ENCODE measurements around the gene DGKD. TPM values are rescaled to one million over a fixed set of nuclear protein-coding genes. Genes with fewer than 3 reads are reported as not detected.

DGKD gene
- total RNA-seq, 1 donor, result 16.0 TPM

GRCh38 chr2:233473386-233473791, 119.1 kb downstream of the DGKD start:
- TF ChIP-seq, protein P1, sequence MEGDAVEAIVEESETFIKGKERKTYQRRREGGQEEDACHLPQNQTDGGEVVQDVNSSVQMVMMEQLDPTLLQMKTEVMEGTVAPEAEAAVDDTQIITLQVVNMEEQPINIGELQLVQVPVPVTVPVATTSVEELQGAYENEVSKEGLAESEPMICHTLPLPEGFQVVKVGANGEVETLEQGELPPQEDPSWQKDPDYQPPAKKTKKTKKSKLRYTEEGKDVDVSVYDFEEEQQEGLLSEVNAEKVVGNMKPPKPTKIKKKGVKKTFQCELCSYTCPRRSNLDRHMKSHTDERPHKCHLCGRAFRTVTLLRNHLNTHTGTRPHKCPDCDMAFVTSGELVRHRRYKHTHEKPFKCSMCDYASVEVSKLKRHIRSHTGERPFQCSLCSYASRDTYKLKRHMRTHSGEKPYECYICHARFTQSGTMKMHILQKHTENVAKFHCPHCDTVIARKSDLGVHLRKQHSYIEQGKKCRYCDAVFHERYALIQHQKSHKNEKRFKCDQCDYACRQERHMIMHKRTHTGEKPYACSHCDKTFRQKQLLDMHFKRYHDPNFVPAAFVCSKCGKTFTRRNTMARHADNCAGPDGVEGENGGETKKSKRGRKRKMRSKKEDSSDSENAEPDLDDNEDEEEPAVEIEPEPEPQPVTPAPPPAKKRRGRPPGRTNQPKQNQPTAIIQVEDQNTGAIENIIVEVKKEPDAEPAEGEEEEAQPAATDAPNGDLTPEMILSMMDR (IDR thresholded peaks at IDR 0.05; ENCODE audit: insufficient read depth, low read depth, low read length), result no peak
- no peak for DNase-seq (ENCODE audit: low read depth)
- no peak overlapping the region for H3K4me3 ChIP-seq (ENCODE audit: low read depth, low read length)

- TF ChIP-seq, protein P1 (IDR thresholded peaks at IDR 0.05; ENCODE audit: insufficient read depth, low read depth, low read length), result no peak
- DNase-seq (ENCODE audit: low read depth), result no peak
- no peak overlapping the region for H3K4me3 ChIP-seq (ENCODE audit: low read depth, low read length)
Measured at GRCh38 chr2:233473878-233474277, 119.6 kb downstream of the DGKD start.

DNA sequence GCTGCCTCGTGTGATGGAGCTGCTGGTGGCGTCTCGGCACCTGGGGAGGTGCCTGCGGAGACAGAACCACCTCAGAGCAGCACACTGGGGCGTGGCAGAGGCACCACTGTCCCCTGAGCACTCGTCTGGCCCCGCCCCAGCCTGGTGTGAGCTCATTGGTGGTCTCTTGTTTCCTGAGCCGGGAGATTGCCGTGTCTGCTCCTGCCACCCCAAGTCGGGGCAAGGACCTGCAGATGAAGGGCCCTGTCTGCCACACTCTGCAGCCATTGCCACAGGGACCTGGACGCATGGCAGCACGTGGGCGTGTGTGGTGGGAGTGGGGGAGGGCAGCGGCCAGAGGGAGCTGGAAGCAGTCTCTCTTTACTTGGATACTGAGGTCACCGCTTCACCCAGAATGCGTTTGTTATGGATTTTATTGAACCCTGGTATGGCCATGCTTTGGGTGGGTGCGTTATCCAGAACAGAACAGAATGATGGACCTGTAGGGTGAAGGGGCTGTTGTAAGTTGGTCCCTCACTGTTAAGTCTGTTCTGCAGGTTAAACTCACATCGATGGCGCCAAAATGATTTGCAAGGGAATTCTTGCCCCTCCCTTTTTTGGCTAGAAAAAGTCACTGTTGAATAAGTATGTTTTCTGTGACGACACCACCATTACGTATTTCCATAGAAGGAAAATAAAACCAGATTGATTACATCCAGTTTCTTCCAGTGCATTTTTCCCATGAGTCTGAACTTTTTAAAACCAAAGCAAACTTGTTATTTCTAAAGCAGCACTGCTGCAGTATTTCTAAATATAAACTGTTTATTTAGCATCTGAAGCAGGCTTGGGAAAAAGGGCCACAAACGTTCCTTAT, 120.2 kb downstream of the DGKD start:
- TF ChIP-seq, protein P1 (IDR thresholded peaks at IDR 0.05; ENCODE audit: insufficient read depth, low read depth, low read length), result no peak
- no peak overlapping the region for H3K4me3 ChIP-seq (ENCODE audit: low read depth, low read length)
- peak; percentile 34 for DNase-seq (ENCODE audit: low read depth)

GRCh38 chr2:233476063-233476410, 121.7 kb downstream of the DGKD start:
- TF ChIP-seq, protein P1 (IDR thresholded peaks at IDR 0.05; ENCODE audit: insufficient read depth, low read depth, low read length), result no peak
- no peak overlapping the region for H3K4me3 ChIP-seq (ENCODE audit: low read depth, low read length)
- no peak for DNase-seq (ENCODE audit: low read depth)

DNA sequence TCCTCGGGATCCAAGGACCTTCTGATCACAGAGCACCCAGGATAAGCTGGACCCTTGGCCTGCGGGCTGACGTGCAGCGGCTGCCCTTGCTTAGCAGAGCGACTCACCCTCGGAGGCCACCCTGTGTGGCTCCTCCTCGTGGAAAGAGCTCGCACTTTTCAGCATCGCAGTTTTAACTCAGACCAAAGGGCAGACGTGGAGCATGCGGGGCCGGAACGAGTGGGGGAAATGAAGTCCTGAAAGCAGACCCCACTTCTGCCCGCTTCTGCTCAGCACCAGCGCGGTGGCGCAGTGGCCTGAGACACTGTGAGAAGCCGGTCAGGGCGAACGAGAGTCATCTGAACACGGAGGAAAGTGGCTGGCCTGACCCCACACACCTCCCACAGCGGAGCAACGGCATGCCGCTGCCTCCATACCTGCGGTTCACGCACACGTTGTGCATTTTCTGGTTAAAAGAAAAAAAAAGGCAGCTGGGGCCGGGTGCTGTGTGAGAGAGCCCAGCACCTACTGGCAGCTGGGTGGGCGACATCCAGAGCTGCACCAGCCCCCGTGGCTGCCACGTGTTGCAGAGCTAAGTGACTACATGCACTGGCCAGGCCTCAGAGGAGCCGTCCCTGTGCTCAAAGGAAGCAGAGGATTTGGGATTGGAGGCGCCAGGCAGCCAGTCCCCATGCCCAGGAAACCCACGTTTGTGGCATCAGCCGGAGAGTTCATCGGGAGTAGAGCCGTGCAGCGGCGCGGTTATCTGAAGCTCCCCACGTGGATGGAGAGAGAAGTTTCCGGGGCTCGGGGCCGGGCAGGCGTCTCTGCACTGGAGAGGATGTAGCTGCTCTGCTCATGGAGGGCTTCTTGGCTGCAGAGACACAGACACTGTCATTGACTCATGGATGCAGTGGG, 122.6 kb downstream of the DGKD start:
- H3K4me3 ChIP-seq (ENCODE audit: low read depth, low read length), result no peak overlapping the region
- DNase-seq (ENCODE audit: low read depth), result no peak
- TF ChIP-seq, protein P1 (IDR thresholded peaks at IDR 0.05; ENCODE audit: insufficient read depth, low read depth, low read length), result no peak

DNA sequence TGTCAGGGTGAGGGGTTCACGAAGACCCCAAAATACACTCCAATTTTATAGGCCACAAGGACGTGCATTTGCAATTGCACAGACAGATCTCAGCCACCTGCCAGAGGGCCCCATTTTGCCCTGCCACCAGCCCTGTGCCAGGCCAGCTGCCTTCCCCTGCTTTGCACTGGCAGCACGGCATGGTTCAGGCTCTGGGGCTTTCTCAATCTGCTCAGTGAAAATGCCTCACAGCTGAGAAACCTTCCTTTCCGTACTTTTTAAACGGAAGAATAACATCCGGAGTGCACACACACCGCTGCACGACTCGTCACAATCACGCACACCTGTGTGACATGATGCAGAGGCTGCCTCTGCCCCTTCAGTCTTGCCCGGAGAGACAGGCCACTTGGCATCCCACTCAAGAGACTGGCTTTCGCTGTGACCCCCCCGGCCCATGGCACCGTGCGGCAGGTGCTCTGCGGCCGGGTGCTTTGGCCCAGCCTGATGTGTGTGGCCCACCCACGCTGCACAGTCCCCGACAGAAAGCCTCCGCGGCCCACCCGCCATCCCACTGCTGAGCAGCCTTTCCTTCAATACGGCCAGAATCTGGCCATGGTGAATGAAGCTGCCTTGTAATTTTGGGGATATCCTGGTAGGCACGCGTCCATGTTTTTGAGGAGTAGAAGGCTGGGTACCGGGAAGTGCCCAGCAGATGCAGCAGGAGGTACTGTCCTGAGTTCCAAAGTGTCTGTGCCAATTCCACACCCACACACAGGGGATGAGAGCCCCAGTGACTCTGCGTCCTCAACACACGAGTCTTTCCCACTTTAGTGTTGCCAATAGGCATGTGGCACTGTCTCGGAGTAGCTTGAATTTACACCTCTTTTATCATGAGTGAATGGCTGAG, 123.5 kb downstream of the DGKD start:
- TF ChIP-seq, protein P1 (IDR thresholded peaks at IDR 0.05; ENCODE audit: insufficient read depth, low read depth, low read length), result no peak
- DNase-seq (ENCODE audit: low read depth), result no peak
- H3K4me3 ChIP-seq (ENCODE audit: low read depth, low read length), result no peak overlapping the region
